ENCODE data around the gene SCNN1B.
"Not testable (repeated sequence)": the region's sequence is repeated elsewhere in the genome, so short reads cannot be mapped to it uniquely, and the experiment has no call there.

Gene SCNN1B

DNA sequence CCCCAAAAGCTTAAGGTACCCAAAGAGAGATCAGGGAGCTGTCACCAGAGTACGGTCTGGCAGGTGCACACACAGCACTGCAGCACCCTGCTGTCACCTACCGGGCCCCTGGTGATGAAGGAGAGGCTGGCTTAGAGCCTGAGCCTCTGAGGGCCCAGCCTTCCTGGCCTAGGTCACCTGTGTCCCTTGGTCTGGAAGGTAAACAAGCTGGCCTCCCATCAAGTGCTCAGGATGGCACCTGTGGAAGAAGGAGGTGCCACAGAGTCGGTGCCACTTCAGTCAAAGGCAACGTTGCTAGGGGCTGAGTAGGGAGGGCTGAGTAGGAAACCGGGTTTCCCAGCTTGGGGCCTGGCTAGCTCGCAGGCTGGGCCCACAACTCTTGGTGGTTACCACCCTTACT lies 80.2 kb downstream of the SCNN1B start:
- DNase-seq (ENCODE audit: low spot score), result no peak

DNA sequence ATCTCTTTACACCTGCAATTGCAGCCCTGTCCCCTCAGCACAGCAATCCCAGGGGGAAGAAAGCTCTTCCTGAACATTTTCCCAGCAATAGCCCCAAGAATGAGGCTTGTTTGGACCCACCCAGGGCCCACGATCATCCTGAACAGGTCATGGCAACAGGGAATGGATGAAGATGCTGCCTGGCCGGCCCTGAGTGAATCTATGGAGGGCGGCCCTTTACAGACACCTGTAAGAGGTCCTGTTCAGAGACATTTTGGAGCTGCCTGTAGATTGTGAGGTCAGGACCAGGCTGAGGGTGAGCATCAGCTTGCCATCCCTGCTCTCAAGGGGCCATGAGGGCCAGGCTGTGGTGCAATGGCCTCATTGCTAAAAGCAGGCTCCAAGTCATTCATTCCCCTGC lies 81.8 kb downstream of the SCNN1B start:
- DNase-seq (ENCODE audit: low spot score), result no peak

DNA sequence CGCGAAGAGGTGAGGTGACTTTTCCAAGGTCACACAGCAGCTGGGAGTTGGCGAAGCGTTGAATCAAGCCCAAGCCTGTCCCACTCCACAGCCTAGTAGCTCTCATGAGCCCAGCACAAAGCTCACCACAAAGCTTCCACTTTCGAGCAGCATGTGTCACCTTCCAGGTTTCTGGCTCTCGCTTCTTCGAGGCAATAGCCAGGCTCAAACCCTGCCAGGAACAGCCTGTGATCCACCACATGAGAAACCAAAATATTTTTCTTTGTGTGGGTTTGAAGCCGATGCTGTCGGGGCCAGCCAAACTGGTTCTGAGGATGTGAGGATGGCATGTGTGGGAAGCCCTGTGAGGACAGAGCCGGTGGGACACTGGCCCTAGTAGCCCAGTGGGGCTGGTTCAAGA lies 82.8 kb downstream of the SCNN1B start:
- no peak for DNase-seq (ENCODE audit: low spot score)

DNA sequence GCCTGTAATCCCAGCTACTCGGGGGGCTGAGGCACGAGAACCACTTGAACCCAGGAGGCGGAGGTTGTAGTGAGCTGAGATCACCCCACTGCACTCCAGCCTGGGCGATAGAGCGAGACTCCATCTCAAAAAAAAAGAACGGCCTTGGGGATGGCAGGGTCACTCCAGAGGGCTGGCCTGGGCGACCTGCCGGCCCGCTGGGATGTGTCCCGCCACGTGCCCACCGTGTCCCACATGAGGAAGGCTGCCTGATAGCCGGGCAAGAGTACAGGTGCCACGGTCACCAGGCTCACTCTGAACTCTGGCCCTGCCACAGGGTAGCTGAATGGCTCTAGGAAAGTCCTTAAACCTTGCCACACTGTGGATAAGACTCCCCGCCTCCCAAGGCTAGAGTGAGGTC lies 83.3 kb downstream of the SCNN1B start:
- DNase-seq (ENCODE audit: low spot score), result no peak

DNA sequence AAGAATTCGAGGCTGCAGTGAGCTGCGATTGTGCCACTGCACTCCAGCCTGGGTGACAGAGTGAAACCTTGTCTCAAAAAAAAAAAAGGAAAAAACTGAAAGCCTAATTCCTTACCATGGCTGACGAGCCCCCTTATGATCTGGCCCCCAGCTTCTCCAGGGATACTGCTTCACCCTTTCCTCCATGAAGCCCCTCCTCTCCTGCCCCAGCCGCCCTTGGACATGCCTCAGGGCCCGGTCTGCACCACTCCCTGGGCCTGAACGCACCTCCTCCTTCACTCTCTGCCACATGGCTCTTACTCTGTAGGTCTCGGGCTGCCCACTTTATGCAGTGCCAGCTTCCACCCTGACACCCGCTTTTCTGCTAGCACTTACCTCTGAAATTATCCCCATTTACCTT lies 85.6 kb downstream of the SCNN1B start:
- DNase-seq (ENCODE audit: low spot score), result no peak

DNA sequence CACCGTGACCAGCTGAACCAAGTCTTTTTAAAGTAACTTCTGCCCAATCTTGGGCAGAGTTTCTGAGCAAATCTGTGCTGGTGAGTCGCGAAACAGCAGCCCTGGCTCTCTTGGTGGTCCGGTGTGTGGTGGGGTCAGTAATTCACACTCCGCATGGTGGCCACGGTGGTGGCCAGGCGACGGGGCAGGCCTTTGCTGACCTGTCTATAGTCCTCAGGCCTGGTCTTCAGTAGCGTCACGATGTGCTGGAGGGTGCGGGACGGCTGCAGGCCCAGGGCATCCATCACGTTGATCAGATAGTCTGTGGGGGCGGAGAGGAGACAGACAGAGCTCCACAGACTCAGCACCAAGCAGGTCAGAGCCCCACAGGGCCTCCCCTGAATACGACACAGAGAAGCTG lies 86.7 kb downstream of the SCNN1B start:
- no peak for DNase-seq (ENCODE audit: low spot score)

DNA sequence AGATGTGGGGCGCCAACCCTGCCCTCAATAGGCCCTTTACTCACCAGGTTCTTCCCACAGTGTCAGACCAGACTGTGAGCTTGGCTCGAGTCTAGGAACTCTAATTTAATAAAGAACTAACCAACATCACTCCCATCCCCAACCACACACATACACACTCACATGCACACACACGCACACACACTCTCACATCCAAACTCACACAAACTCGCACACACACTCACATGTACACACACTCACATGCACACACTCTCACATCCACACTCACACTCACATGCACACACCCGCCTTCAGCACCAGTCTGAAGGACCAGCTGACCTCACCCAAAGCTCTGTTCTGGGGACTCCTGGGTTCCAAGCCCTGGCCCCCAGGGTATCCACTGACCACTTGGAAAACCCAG lies 87.1 kb downstream of the SCNN1B start:
- DNase-seq (ENCODE audit: low spot score), result no peak

DNA sequence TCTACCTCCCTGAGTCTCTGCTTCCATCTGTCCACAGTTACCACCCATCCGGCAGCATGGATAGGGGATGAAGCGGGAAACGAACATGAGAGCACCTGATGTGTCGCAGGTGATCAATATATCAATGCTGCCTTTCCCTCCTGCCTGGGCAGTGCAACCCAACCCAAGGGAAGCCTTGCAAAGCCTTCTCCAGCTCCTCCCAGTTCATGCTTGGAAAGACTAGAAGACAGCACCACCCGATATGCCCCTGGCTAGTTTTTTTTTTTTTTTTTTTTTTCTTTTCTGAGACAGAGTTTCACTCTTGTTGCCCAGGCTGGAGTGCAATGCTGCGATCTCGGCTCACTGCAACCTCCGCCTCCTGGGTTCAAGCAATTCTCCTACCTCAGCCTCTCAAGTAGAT lies 87.8 kb downstream of the SCNN1B start:
- DNase-seq (ENCODE audit: low spot score), result not testable (repeated sequence)

DNA sequence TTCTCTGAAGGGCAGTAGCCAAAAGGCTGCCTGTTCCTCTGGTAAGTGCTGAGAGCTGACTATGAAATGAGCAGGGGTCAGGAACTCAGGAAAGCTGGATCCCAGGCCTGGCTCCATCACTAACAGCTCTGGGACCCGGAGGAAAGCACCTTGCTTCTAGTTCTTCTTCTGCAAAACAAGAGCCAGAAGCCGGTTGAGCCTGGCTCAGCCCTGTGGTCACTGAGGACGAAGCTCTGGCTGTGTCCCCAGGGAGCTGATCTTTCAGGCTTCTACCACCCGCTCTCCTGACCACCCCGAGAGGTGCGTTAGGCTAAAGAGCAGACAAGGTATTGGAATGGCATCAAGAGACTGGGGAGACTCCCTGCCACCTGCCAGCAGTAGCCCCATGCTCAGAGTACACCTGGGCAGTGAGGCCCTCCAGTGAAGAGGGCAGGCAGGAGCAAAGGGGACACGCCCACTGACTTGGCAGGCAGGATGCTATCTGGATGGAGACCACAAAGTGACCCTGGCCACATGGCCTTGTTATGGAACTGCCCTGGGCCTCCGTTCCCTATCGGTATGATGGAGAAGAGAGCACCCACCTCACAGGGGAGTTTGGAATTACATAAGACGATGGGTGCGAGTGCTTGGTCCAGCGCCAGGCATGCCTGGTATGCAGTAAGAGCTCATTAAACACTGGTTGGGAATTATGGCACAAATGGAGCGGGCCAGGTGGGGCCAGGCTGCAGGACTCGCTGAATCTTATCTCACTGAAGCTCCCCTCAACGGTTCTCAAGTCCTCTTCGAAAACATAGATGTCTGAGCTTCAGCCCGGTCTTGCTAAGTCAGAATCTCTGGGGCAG lies 89.5 kb downstream of the SCNN1B start:
- DNase-seq (ENCODE audit: low spot score), result no peak

DNA sequence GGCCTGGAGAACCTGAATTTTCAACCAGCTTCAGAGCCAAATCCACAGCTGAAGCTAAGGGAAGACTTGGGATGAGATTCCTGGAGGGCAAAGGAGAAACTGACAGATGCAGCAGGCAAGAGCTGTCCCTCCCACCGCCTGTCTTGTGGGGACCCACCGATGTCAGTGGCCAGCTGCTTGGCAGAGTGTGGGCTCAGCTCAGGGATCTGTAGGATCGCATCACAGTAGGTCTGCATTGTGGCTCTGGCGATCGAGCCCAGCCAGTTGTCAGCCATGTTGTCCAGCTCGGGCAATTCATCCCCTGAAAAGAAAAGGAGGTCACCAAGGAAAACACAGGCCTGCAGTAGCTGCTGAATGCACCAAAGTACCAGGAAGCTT lies 90.1 kb downstream of the SCNN1B start:
- DNase-seq (ENCODE audit: low spot score), result no peak

DNA sequence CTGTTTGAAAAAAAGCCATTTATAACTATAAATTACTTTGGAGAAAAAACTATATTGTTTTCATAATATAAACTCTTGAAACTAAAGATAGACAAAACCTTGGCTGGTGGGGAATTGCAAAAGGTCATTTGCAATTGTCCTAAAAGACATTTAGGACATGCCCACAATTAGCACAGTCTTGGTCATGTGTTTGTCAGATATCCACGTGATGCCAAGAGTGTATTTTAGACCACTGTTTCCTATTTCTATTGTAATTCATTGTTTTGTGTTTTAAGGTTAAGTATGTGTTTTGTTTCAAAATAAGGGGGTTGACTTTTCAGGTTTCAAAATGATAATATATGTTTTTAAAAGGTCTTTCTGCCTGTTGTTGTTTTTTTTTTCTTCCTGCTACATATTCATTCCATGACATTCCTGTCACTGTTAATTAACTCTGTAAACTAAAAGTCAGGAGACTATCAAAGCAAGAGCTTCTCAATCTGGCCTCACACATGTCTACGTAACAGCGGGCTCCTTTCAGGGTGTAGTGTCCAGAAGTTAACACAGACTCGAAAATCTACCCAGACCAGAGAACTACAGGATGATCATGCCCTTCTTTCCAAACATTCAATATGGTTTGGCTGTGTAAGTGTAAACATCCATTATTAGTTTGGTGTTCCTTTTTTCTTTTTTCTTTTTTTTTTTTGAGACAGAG lies 92.2 kb downstream of the SCNN1B start:
- no peak for DNase-seq (ENCODE audit: low spot score)

DNA sequence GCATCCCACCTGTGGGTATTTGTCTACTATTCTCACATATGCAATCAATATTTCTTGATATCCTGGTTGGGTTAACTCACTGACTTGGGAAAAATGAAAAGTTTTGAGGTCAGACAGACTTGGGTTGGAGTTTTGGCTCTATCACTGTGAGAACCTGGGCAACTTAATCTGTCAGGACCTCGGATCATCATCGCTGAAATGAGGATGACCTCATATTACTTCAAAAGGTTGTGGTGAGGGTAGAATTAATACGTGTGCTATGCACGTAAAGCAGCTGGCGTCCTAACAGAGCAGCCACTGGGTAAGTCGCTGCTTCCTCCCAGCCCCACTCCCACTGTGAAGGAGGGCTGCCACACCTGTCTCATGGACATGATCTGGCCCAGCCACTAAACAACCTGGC lies 93.6 kb downstream of the SCNN1B start:
- DNase-seq (ENCODE audit: low spot score), result no peak

DNA sequence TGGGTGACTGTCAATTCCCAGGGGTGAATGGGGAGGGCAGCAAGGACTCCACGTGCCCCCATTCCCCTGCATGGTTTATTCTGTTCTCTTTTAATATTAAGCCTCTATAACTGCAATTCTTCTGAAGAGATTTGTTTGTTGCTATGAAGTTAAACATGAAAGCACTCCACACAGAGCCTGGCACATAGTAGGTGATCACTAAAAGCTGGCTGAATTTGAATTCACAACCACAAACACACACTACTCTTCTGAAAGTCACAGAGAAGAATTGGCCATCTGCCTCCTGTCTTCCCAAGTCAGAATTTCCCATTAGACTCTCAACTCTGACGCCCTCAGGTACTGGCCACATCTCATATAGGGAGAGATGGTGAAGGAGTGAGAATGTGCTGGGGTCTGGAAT lies 95.4 kb downstream of the SCNN1B start:
- no peak for DNase-seq (ENCODE audit: low spot score)

DNA sequence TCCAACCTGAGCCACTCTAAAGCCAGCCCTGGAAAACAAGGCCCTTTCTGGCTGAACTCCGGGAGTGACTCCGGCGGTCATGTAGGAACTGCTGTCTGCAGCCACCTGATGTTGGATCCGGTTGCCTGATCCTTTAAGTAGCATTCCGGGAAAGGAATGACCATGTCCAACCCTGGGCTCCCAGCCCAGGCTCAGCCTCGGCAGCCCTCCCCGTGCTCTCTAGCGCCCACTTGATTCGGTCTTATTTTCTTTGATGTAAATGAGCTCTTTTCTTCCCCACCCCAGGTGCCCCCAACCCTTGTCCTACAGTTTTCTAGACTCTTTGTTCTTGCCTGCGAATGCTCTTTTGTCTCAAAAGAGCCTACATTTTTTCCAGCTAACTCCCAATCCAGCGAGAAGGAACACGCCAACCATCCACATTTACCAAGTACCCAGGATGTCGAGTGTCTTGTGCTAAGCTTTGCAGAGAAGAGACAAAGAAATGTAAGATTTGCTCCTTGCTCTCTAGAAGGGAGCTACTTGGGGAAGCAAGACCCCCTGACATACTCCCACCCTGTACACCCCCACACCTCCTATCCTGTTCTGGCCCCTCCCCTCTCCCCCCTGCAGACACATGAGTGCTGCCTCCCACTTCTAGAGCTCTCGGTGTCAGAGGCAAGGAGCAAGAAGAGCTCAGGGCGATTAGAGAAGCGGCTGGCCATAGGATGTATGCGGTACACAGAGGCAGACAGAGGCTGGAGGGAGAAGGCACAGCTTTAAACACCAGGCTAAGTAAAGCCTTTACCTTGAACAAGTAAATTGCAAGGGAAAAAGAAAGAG lies 97.1 kb downstream of the SCNN1B start:
- DNase-seq (ENCODE audit: low spot score), result peak; percentile 76

DNA sequence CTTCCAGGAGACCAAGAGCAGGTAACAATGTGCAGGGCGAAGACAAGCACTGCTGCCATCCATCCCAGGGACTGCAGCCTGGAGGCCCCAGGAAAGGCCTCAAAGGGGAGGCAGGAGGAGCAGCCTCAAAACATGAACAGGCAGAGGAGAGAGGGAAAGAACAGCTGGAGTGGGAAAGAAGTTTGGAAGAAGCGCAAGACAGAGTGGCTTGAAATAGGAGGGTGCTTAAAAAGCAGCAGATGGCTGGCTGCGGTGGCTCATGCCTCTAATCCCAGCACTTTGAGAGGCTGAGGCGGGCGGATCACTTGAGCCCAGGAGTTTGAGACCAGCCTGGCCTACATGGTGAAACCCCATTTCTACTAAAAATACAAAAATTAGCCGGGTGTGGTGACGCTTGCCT lies 98.3 kb downstream of the SCNN1B start:
- DNase-seq (ENCODE audit: low spot score), result not testable (repeated sequence)

DNA sequence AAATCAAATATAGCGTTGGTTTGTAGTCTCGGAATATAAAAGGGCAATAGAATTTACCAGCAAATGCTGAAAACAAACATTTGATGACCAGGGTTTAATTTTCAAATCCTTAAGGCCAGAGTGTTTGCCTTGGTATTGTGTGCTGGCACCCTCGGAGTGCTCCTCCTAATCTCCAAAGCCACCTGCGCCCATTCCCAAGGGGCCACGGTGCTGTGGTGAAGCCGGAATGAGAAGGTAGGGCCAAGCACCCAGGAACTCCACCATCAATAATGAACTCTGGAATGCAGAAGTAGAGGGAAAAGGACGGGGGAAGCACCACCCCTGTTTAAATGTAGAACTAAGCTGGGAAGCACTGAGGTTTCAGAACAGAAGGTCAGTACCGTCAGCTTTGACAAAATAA lies 99.0 kb downstream of the SCNN1B start:
- no peak for DNase-seq (ENCODE audit: low spot score)

DNA sequence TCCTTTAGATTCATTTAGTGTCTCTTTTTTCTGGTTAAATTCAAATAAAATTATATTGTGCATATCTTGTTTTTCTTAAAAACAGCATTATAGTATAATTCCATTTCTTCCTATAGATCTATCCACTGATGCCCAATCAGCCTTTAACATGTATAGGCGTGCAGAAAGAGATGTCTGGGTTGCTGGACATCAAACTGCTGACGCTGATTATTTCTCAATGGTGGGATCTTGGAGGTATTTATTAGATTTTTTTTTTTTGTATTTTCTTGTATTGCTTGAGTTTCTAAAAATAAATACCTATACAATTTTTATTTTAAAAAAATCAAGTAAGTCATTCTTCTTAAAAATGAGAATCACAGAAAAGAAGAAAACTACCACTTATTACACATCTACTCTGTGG lies 100.0 kb downstream of the SCNN1B start:
- no peak for DNase-seq (ENCODE audit: low spot score)

DNA sequence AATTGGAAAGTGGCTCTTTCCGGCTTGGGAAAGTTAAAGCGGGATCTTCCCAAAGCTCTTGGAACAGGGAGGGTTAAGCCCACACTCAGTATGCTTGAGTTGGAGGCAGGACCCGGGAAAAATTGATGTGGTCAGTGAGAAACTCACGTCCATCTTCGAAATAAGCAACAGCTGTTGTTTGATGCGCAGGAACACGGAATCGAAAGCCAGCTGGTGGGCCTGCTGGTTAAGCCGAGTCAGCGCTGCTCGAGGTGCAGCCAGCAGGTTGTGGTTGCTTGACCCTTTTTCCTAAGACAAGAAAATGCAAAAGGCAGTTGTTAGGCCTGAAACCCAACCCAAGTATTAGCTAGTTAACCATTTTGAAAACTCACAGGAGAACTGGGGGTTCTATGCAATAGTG lies 101.4 kb downstream of the SCNN1B start:
- no peak for DNase-seq (ENCODE audit: low spot score)

DNA sequence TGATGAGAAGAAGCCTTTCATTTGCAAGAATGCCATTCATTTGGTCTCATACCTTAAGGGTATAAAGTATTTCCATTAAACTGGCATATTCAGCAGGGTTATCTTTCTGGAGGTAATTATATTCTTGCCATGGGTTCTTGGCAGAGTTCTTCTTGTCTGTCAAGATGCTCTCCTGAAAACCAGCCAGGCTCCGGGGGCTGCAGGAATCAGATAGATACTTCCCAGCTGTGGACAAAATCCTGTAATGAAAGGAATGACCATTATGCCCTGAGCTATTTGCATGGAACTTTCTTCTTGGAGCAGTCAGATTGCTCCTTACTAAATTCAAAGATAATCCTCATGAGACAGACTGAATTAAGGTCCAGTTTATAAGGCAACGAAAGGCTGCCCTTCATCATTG lies 103.9 kb downstream of the SCNN1B start:
- DNase-seq (ENCODE audit: low spot score), result no peak

DNA sequence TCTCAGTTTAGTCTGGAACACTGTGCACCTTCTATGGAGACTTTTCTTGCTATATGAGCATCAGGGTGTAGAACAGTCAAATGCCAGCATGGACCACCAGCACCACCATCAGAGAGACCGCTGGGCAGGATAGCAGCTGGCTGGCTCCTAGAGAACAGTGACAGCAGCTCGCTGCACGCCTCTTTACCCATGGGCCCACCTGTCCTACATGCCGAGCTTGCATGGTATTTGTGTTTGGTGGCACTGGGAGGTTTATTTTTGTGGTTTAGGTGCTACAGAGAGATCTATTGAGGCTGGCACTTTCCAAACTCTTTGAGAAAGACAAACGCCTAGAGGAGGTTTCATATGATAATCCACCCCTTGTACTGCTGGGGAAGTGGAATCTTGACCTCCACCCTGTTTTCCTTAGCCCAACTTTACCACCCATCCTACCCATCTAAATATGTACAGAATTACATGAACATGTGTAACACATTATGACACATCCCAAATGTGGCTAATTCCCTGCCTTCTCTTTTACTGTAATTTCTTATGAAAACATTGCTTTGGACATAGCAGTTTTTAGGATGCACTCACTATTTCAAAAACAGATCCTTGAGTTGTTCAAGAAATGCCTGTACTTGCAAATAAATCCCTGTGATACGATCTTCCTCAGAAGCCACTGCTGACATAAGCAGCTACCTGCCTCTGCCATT lies 104.6 kb downstream of the SCNN1B start:
- DNase-seq (ENCODE audit: low spot score), result no peak

DNA sequence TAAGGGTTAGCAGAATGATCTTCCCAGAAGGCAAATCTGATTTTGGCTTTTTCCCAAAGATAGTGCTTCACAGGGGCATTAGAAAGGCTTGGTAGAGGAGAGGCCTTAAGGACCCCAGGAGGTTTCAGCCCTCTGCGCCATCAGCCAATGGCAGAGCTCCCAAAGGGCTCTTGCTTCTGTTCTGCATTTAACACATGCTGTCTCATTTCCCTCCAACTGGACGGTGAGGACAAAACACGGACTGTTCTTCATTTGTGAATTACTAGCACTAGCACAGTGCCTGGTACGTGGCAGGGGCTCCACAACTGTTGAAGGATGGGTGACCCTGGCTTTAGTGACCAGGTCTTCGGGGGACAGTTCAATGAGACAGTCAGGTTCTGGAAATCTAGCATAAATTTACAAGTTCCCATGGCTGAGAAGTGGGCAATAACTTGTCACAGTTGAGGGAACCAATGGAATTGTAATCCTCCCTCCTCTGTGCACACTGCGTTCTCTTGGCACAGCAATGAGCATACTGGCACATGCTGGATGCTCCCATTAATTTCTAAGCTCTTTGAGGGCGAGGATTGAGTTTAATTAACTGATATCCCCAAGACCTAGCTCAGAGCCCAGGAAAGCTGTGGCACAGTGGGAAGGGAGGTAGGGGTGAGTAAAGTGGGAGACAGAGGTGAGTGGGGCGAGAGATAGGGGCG lies 105.5 kb downstream of the SCNN1B start:
- no peak for DNase-seq (ENCODE audit: low spot score)

Data from left forelimb (tissue), 1 donor.